ENCODE data around the gene MYF5. TPM values are rescaled to one million over a fixed set of nuclear protein-coding genes. Genes with fewer than 3 reads are reported as not detected.

MYF5 gene
- total RNA-seq, 1 donor from 2014 or later, result not detected

- no peak for DNase-seq
- no peak overlapping the region for H3K4me3 ChIP-seq
- no peaks in the 10 kb centered on the region for H3K4me1 ChIP-seq
- no peaks in the 10 kb centered on the region for H3K36me3 ChIP-seq
- TF ChIP-seq CTCF (IDR thresholded peaks at IDR 0.05; ENCODE audit: borderline replicate concordance), result peak; percentile 71
- no peak overlapping the region for H3K27ac ChIP-seq (replicated peaks)
- H3K9me3 ChIP-seq (replicated peaks), result no peaks in the 10 kb centered on the region
- H3K27me3 ChIP-seq (ENCODE audit: low read depth), result no peaks in the 10 kb centered on the region
- intact Hi-C loops (cut with micrococcal nuclease), result loop anchor here (10.0 kb wide), 2 partner anchors 289 to 349 kb away; no protein-coding TSS in a partner anchor
Measured at GRCh38 chr12:80763874-80764273, 47.2 kb downstream of the MYF5 start.

- no peak for DNase-seq
- intact Hi-C loops (cut with micrococcal nuclease), result loop anchor here (10.0 kb wide), 2 partner anchors 291 to 351 kb away; no protein-coding TSS in a partner anchor
- Histone ChIP-seq H3K4me3 (no peak overlapping the region), H3K9me3 (replicated peaks) (no peaks in the 10 kb centered on the region), H3K27ac (replicated peaks) (no peak overlapping the region), H3K4me1 (no peaks in the 10 kb centered on the region), H3K36me3 (no peaks in the 10 kb centered on the region), H3K27me3 (ENCODE audit: low read depth) (no peaks in the 10 kb centered on the region)
- TF ChIP-seq CTCF (IDR thresholded peaks at IDR 0.05; ENCODE audit: borderline replicate concordance), result no peak
Measured at GRCh38 chr12:80766210-80766609, 49.5 kb downstream of the MYF5 start.

GRCh38 chr12:80766897-80767296 lies 50.2 kb downstream of the MYF5 start:
- Histone ChIP-seq H3K9me3 (replicated peaks) (no peaks in the 10 kb centered on the region), H3K36me3 (no peaks in the 10 kb centered on the region), H3K4me1 (no peaks in the 10 kb centered on the region), H3K27me3 (ENCODE audit: low read depth) (no peaks in the 10 kb centered on the region), H3K4me3 (no peak overlapping the region), H3K27ac (replicated peaks) (no peak overlapping the region)
- no peak for TF ChIP-seq CTCF (IDR thresholded peaks at IDR 0.05; ENCODE audit: borderline replicate concordance)
- DNase-seq, result no peak
- intact Hi-C loops (cut with micrococcal nuclease), result loop anchor here (10.0 kb wide), 2 partner anchors 292 to 352 kb away; no protein-coding TSS in a partner anchor

Other genes starting within 250 kb of the MYF5 start
- not detected for gene MYF6, start 9.3 kb upstream of the MYF5 start, total RNA-seq
- gene LIN7A, start 221.0 kb downstream of the MYF5 start, total RNA-seq, result 11.9 TPM